Measurements from ENCODE around the gene SLC52A1.

SLC52A1 gene

GRCh38 chr17:5049314-5049841 is 14.2 kb upstream of the SLC52A1 start:
- Histone ChIP-seq H3K27ac (ENCODE audit: low read depth, low read length) (no peak overlapping the region), H3K4me3 (ENCODE audit: low read depth, low read length) (no peak overlapping the region), H3K4me1 (ENCODE audit: control insufficient read depth, insufficient read depth, low read length) (no peaks in the 10 kb centered on the region), H3K36me3 (ENCODE audit: control insufficient read depth, insufficient read depth, low read length) (no peaks in the 10 kb centered on the region), H3K27me3 (ENCODE audit: control insufficient read depth, insufficient read depth, low read length) (no peaks in the 10 kb centered on the region), H3K9me3 (ENCODE audit: control insufficient read depth, insufficient read depth, low read depth, low read length) (no peaks in the 10 kb centered on the region), H3K9ac (ENCODE audit: low read length) (no peak overlapping the region)

GRCh38 chr17:5047446-5047845 is 12.2 kb upstream of the SLC52A1 start:
- H3K36me3 ChIP-seq (ENCODE audit: control insufficient read depth, insufficient read depth, low read length): no peaks in the 10 kb centered on the region
- no peak overlapping the region for H3K9ac ChIP-seq (ENCODE audit: low read length)
- H3K9me3 ChIP-seq (ENCODE audit: control insufficient read depth, insufficient read depth, low read depth, low read length): no peaks in the 10 kb centered on the region
- no peak overlapping the region for H3K4me3 ChIP-seq (ENCODE audit: low read depth, low read length)
- no peaks in the 10 kb centered on the region for H3K4me1 ChIP-seq (ENCODE audit: control insufficient read depth, insufficient read depth, low read length)
- H3K27me3 ChIP-seq (ENCODE audit: control insufficient read depth, insufficient read depth, low read length): no peaks in the 10 kb centered on the region
- no peak overlapping the region for H3K27ac ChIP-seq (ENCODE audit: low read depth, low read length)

GRCh38 chr17:5045496-5045895 is 10.3 kb upstream of the SLC52A1 start:
- H3K36me3 ChIP-seq (ENCODE audit: control insufficient read depth, insufficient read depth, low read length): no peaks in the 10 kb centered on the region
- no peak overlapping the region for H3K27ac ChIP-seq (ENCODE audit: low read depth, low read length)
- no peak overlapping the region for H3K9ac ChIP-seq (ENCODE audit: low read length)
- H3K4me3 ChIP-seq (ENCODE audit: low read depth, low read length): no peak overlapping the region
- H3K9me3 ChIP-seq (ENCODE audit: control insufficient read depth, insufficient read depth, low read depth, low read length): no peaks in the 10 kb centered on the region
- no peaks in the 10 kb centered on the region for H3K4me1 ChIP-seq (ENCODE audit: control insufficient read depth, insufficient read depth, low read length)
- H3K27me3 ChIP-seq (ENCODE audit: control insufficient read depth, insufficient read depth, low read length): no peaks in the 10 kb centered on the region

- Histone ChIP-seq H3K4me3 (ENCODE audit: low read depth, low read length) (no peak overlapping the region), H3K9ac (ENCODE audit: low read length) (no peak overlapping the region), H3K27ac (ENCODE audit: low read depth, low read length) (no peak overlapping the region), H3K36me3 (ENCODE audit: control insufficient read depth, insufficient read depth, low read length) (no peaks in the 10 kb centered on the region), H3K27me3 (ENCODE audit: control insufficient read depth, insufficient read depth, low read length) (no peaks in the 10 kb centered on the region), H3K9me3 (ENCODE audit: control insufficient read depth, insufficient read depth, low read depth, low read length) (no peaks in the 10 kb centered on the region), H3K4me1 (ENCODE audit: control insufficient read depth, insufficient read depth, low read length) (no peaks in the 10 kb centered on the region)
These were observed 9.4 kb upstream of the SLC52A1 start for GRCh38 chr17:5044630-5045029.

GRCh38 chr17:5043524-5043923 is 8.3 kb upstream of the SLC52A1 start:
- H3K9me3 ChIP-seq (ENCODE audit: control insufficient read depth, insufficient read depth, low read depth, low read length): no peaks in the 10 kb centered on the region
- no peak overlapping the region for H3K4me3 ChIP-seq (ENCODE audit: low read depth, low read length)
- H3K4me1 ChIP-seq (ENCODE audit: control insufficient read depth, insufficient read depth, low read length): no peaks in the 10 kb centered on the region
- H3K27ac ChIP-seq (ENCODE audit: low read depth, low read length): no peak overlapping the region
- no peak overlapping the region for H3K9ac ChIP-seq (ENCODE audit: low read length)
- no peaks in the 10 kb centered on the region for H3K27me3 ChIP-seq (ENCODE audit: control insufficient read depth, insufficient read depth, low read length)
- no peaks in the 10 kb centered on the region for H3K36me3 ChIP-seq (ENCODE audit: control insufficient read depth, insufficient read depth, low read length)

- H3K4me3 ChIP-seq (ENCODE audit: low read depth, low read length): no peak overlapping the region
- H3K27me3 ChIP-seq (ENCODE audit: control insufficient read depth, insufficient read depth, low read length): no peaks in the 10 kb centered on the region
- no peaks in the 10 kb centered on the region for H3K4me1 ChIP-seq (ENCODE audit: control insufficient read depth, insufficient read depth, low read length)
- no peaks in the 10 kb centered on the region for H3K36me3 ChIP-seq (ENCODE audit: control insufficient read depth, insufficient read depth, low read length)
- no peaks in the 10 kb centered on the region for H3K9me3 ChIP-seq (ENCODE audit: control insufficient read depth, insufficient read depth, low read depth, low read length)
- H3K9ac ChIP-seq (ENCODE audit: low read length): no peak overlapping the region
- H3K27ac ChIP-seq (ENCODE audit: low read depth, low read length): no peak overlapping the region
These were observed 7.2 kb upstream of the SLC52A1 start for GRCh38 chr17:5042157-5043022.

GRCh38 chr17:5034651-5035050 is 575 bp downstream of the SLC52A1 start:
- Histone ChIP-seq H3K9ac (ENCODE audit: low read length) (no peak overlapping the region), H3K9me3 (ENCODE audit: control insufficient read depth, insufficient read depth, low read depth, low read length) (no peaks in the 10 kb centered on the region), H3K36me3 (ENCODE audit: control insufficient read depth, insufficient read depth, low read length) (no peaks in the 10 kb centered on the region), H3K27me3 (ENCODE audit: control insufficient read depth, insufficient read depth, low read length) (peaks cover 22% of the 10 kb centered on the region), H3K4me1 (ENCODE audit: control insufficient read depth, insufficient read depth, low read length) (peaks cover 3% of the 10 kb centered on the region; the same call in 1 of the 2 replicates), H3K4me3 (ENCODE audit: low read depth, low read length) (no peak overlapping the region), H3K27ac (ENCODE audit: low read depth, low read length) (no peak overlapping the region)

- Histone ChIP-seq H3K9me3 (ENCODE audit: control insufficient read depth, insufficient read depth, low read depth, low read length) (no peaks in the 10 kb centered on the region), H3K36me3 (ENCODE audit: control insufficient read depth, insufficient read depth, low read length) (no peaks in the 10 kb centered on the region), H3K27me3 (ENCODE audit: control insufficient read depth, insufficient read depth, low read length) (peaks cover 22% of the 10 kb centered on the region), H3K27ac (ENCODE audit: low read depth, low read length) (no peak overlapping the region), H3K4me1 (ENCODE audit: control insufficient read depth, insufficient read depth, low read length) (peaks cover 3% of the 10 kb centered on the region; the same call in 1 of the 2 replicates), H3K9ac (ENCODE audit: low read length) (no peak overlapping the region), H3K4me3 (ENCODE audit: low read depth, low read length) (no peak overlapping the region)
These were observed 1.2 kb downstream of the SLC52A1 start for GRCh38 chr17:5034063-5034462.

GRCh38 chr17:5033352-5034015 is 1.7 kb downstream of the SLC52A1 start:
- Histone ChIP-seq H3K4me3 (ENCODE audit: low read depth, low read length) (no peak overlapping the region), H3K27me3 (ENCODE audit: control insufficient read depth, insufficient read depth, low read length) (peaks cover 22% of the 10 kb centered on the region), H3K27ac (ENCODE audit: low read depth, low read length) (no peak overlapping the region), H3K4me1 (ENCODE audit: control insufficient read depth, insufficient read depth, low read length) (peaks cover 3% of the 10 kb centered on the region; the same call in 1 of the 2 replicates), H3K36me3 (ENCODE audit: control insufficient read depth, insufficient read depth, low read length) (no peaks in the 10 kb centered on the region), H3K9ac (ENCODE audit: low read length) (no peak overlapping the region), H3K9me3 (ENCODE audit: control insufficient read depth, insufficient read depth, low read depth, low read length) (no peaks in the 10 kb centered on the region)

GRCh38 chr17:5032865-5033264 is 2.4 kb downstream of the SLC52A1 start:
- Histone ChIP-seq H3K9me3 (ENCODE audit: control insufficient read depth, insufficient read depth, low read depth, low read length) (no peaks in the 10 kb centered on the region), H3K4me3 (ENCODE audit: low read depth, low read length) (no peak overlapping the region), H3K9ac (ENCODE audit: low read length) (no peak overlapping the region), H3K27me3 (ENCODE audit: control insufficient read depth, insufficient read depth, low read length) (peaks cover 22% of the 10 kb centered on the region), H3K27ac (ENCODE audit: low read depth, low read length) (no peak overlapping the region), H3K4me1 (ENCODE audit: control insufficient read depth, insufficient read depth, low read length) (peaks cover 3% of the 10 kb centered on the region; the same call in 1 of the 2 replicates), H3K36me3 (ENCODE audit: control insufficient read depth, insufficient read depth, low read length) (no peaks in the 10 kb centered on the region)

Data from HUES6 (cell line).